ENCODE data around the gene ECI1.

GRCh38 chr16:2232094-2232990, 19.0 kb downstream of the ECI1 start:
- TF ChIP-seq CTCF (IDR thresholded peaks at IDR 0.05): no peak
- no peak for TF ChIP-seq POLR2AphosphoS5 (IDR thresholded peaks at IDR 0.05)
